Measurements from ENCODE around the gene LRP1B. TPM values are rescaled to one million over a fixed set of nuclear protein-coding genes. Genes with fewer than 3 reads are reported as not detected.

The LRP1B gene
- total RNA-seq, 1 donor from 2014 or later: not detected

GRCh38 chr2:140384946-140385345 is 1745.9 kb downstream of the LRP1B start:
- Mint-ChIP-seq H3K4me1 (ENCODE audit: low read depth) (no peaks in the 10 kb centered on the region), H3K9me3 (peaks cover 16% of the 10 kb centered on the region)
- intact Hi-C loops (cut with micrococcal nuclease): no loop called here

GRCh38 chr2:140383781-140384180 is 1747.0 kb downstream of the LRP1B start:
- intact Hi-C loops (cut with micrococcal nuclease): no loop called here
- DNase-seq (ENCODE audit: low spot score): no peak
- H3K4me1 Mint-ChIP-seq (ENCODE audit: low read depth): no peaks in the 10 kb centered on the region
- no peaks in the 10 kb centered on the region for H3K36me3 Mint-ChIP-seq (ENCODE audit: low read depth)
- no peak overlapping the region for H3K27ac Mint-ChIP-seq
- no peak overlapping the region for H3K4me3 Mint-ChIP-seq (ENCODE audit: low read depth)
- H3K9me3 Mint-ChIP-seq: peaks cover 18% of the 10 kb centered on the region
- no peaks in the 10 kb centered on the region for H3K27me3 Mint-ChIP-seq (ENCODE audit: low read depth)

More at GRCh38 chr2:140384946-140385345, 1745.9 kb downstream of the LRP1B start:
- H3K4me3 Mint-ChIP-seq (ENCODE audit: low read depth): no peak overlapping the region
- H3K27ac Mint-ChIP-seq: no peak overlapping the region
- H3K36me3 Mint-ChIP-seq (ENCODE audit: low read depth): no peaks in the 10 kb centered on the region
- H3K27me3 Mint-ChIP-seq (ENCODE audit: low read depth): no peaks in the 10 kb centered on the region
- no peak for DNase-seq (ENCODE audit: low spot score)

GRCh38 chr2:140376686-140377085 is 1754.1 kb downstream of the LRP1B start:
- no peaks in the 10 kb centered on the region for H3K27me3 Mint-ChIP-seq (ENCODE audit: low read depth)
- no peak for DNase-seq (ENCODE audit: low spot score)
- no peak overlapping the region for H3K27ac Mint-ChIP-seq
- intact Hi-C loops (cut with micrococcal nuclease): no loop called here
- no peaks in the 10 kb centered on the region for H3K4me1 Mint-ChIP-seq (ENCODE audit: low read depth)
- peaks cover 7% of the 10 kb centered on the region for H3K9me3 Mint-ChIP-seq
- no peaks in the 10 kb centered on the region for H3K36me3 Mint-ChIP-seq (ENCODE audit: low read depth)
- no peak overlapping the region for H3K4me3 Mint-ChIP-seq (ENCODE audit: low read depth)

GRCh38 chr2:140363131-140363530 is 1767.7 kb downstream of the LRP1B start:
- no peak overlapping the region for H3K27ac Mint-ChIP-seq
- intact Hi-C loops (cut with micrococcal nuclease): no loop called here
- no peak for DNase-seq (ENCODE audit: low spot score)
- H3K4me3 Mint-ChIP-seq (ENCODE audit: low read depth): no peak overlapping the region
- H3K36me3 Mint-ChIP-seq (ENCODE audit: low read depth): no peaks in the 10 kb centered on the region
- H3K27me3 Mint-ChIP-seq (ENCODE audit: low read depth): no peaks in the 10 kb centered on the region
- no peaks in the 10 kb centered on the region for H3K4me1 Mint-ChIP-seq (ENCODE audit: low read depth)
- H3K9me3 Mint-ChIP-seq: peaks cover 14% of the 10 kb centered on the region

GRCh38 chr2:140362361-140362760 is 1768.5 kb downstream of the LRP1B start:
- DNase-seq (ENCODE audit: low spot score): no peak
- intact Hi-C loops (cut with micrococcal nuclease): no loop called here
- no peak overlapping the region for H3K4me3 Mint-ChIP-seq (ENCODE audit: low read depth)
- no peak overlapping the region for H3K27ac Mint-ChIP-seq
- no peaks in the 10 kb centered on the region for H3K36me3 Mint-ChIP-seq (ENCODE audit: low read depth)
- H3K9me3 Mint-ChIP-seq: peaks cover 14% of the 10 kb centered on the region
- H3K27me3 Mint-ChIP-seq (ENCODE audit: low read depth): no peaks in the 10 kb centered on the region
- no peaks in the 10 kb centered on the region for H3K4me1 Mint-ChIP-seq (ENCODE audit: low read depth)

- H3K27me3 Mint-ChIP-seq (ENCODE audit: low read depth): no peaks in the 10 kb centered on the region
- H3K4me3 Mint-ChIP-seq (ENCODE audit: low read depth): no peak overlapping the region
- H3K36me3 Mint-ChIP-seq (ENCODE audit: low read depth): no peaks in the 10 kb centered on the region
- no peaks in the 10 kb centered on the region for H3K4me1 Mint-ChIP-seq (ENCODE audit: low read depth)
- DNase-seq (ENCODE audit: low spot score): no peak
- H3K27ac Mint-ChIP-seq: no peak overlapping the region
- no peaks in the 10 kb centered on the region for H3K9me3 Mint-ChIP-seq
- intact Hi-C loops (cut with micrococcal nuclease): no loop called here
These were observed 1771.6 kb downstream of the LRP1B start for GRCh38 chr2:140359056-140359771.

GRCh38 chr2:140356697-140357096 is 1774.1 kb downstream of the LRP1B start:
- no peaks in the 10 kb centered on the region for H3K27me3 Mint-ChIP-seq (ENCODE audit: low read depth)
- no peak for DNase-seq (ENCODE audit: low spot score)
- peaks cover 4% of the 10 kb centered on the region for H3K9me3 Mint-ChIP-seq
- H3K27ac Mint-ChIP-seq: no peak overlapping the region
- intact Hi-C loops (cut with micrococcal nuclease): no loop called here
- no peaks in the 10 kb centered on the region for H3K36me3 Mint-ChIP-seq (ENCODE audit: low read depth)
- no peaks in the 10 kb centered on the region for H3K4me1 Mint-ChIP-seq (ENCODE audit: low read depth)
- H3K4me3 Mint-ChIP-seq (ENCODE audit: low read depth): no peak overlapping the region

GRCh38 chr2:140355511-140356090 is 1775.2 kb downstream of the LRP1B start:
- Mint-ChIP-seq H3K9me3 (peaks cover 4% of the 10 kb centered on the region), H3K27ac (no peak overlapping the region), H3K27me3 (ENCODE audit: low read depth) (no peaks in the 10 kb centered on the region), H3K4me3 (ENCODE audit: low read depth) (no peak overlapping the region), H3K4me1 (ENCODE audit: low read depth) (no peaks in the 10 kb centered on the region), H3K36me3 (ENCODE audit: low read depth) (no peaks in the 10 kb centered on the region)
- intact Hi-C loops (cut with micrococcal nuclease): no loop called here
- no peak for DNase-seq (ENCODE audit: low spot score)

- intact Hi-C loops (cut with micrococcal nuclease): no loop called here
- no peaks in the 10 kb centered on the region for H3K4me1 Mint-ChIP-seq (ENCODE audit: low read depth)
- H3K4me3 Mint-ChIP-seq (ENCODE audit: low read depth): no peak overlapping the region
These were observed 1776.3 kb downstream of the LRP1B start for GRCh38 chr2:140354544-140354943.

GRCh38 chr2:140353541-140353940 is 1777.3 kb downstream of the LRP1B start:
- Mint-ChIP-seq H3K4me3 (ENCODE audit: low read depth) (no peak overlapping the region), H3K27me3 (ENCODE audit: low read depth) (no peaks in the 10 kb centered on the region), H3K27ac (no peak overlapping the region), H3K36me3 (ENCODE audit: low read depth) (no peaks in the 10 kb centered on the region), H3K4me1 (ENCODE audit: low read depth) (no peaks in the 10 kb centered on the region), H3K9me3 (peaks cover 4% of the 10 kb centered on the region)
- no peak for DNase-seq (ENCODE audit: low spot score)
- intact Hi-C loops (cut with micrococcal nuclease): no loop called here

More at GRCh38 chr2:140354544-140354943, 1776.3 kb downstream of the LRP1B start:
- Mint-ChIP-seq H3K9me3 (peaks cover 4% of the 10 kb centered on the region), H3K27me3 (ENCODE audit: low read depth) (no peaks in the 10 kb centered on the region), H3K36me3 (ENCODE audit: low read depth) (no peaks in the 10 kb centered on the region), H3K27ac (no peak overlapping the region)
- no peak for DNase-seq (ENCODE audit: low spot score)

GRCh38 chr2:140351692-140352091 is 1779.1 kb downstream of the LRP1B start:
- H3K27ac Mint-ChIP-seq: no peak overlapping the region
- no peaks in the 10 kb centered on the region for H3K36me3 Mint-ChIP-seq (ENCODE audit: low read depth)
- no peak overlapping the region for H3K4me3 Mint-ChIP-seq (ENCODE audit: low read depth)
- H3K4me1 Mint-ChIP-seq (ENCODE audit: low read depth): no peaks in the 10 kb centered on the region
- no peak for DNase-seq (ENCODE audit: low spot score)
- intact Hi-C loops (cut with micrococcal nuclease): no loop called here
- H3K9me3 Mint-ChIP-seq: peaks cover 8% of the 10 kb centered on the region
- H3K27me3 Mint-ChIP-seq (ENCODE audit: low read depth): no peaks in the 10 kb centered on the region

GRCh38 chr2:140349695-140350094 is 1781.1 kb downstream of the LRP1B start:
- DNase-seq (ENCODE audit: low spot score): no peak
- intact Hi-C loops (cut with micrococcal nuclease): no loop called here
- Mint-ChIP-seq H3K9me3 (peaks cover 8% of the 10 kb centered on the region), H3K27me3 (ENCODE audit: low read depth) (no peaks in the 10 kb centered on the region), H3K4me1 (ENCODE audit: low read depth) (no peaks in the 10 kb centered on the region), H3K36me3 (ENCODE audit: low read depth) (no peaks in the 10 kb centered on the region), H3K4me3 (ENCODE audit: low read depth) (no peak overlapping the region), H3K27ac (no peak overlapping the region)

GRCh38 chr2:140348826-140349225 is 1782.0 kb downstream of the LRP1B start:
- no peaks in the 10 kb centered on the region for H3K27me3 Mint-ChIP-seq (ENCODE audit: low read depth)
- intact Hi-C loops (cut with micrococcal nuclease): no loop called here
- DNase-seq (ENCODE audit: low spot score): no peak
- H3K36me3 Mint-ChIP-seq (ENCODE audit: low read depth): no peaks in the 10 kb centered on the region
- peaks cover 15% of the 10 kb centered on the region for H3K9me3 Mint-ChIP-seq
- H3K4me1 Mint-ChIP-seq (ENCODE audit: low read depth): no peaks in the 10 kb centered on the region
- no peak overlapping the region for H3K27ac Mint-ChIP-seq
- no peak overlapping the region for H3K4me3 Mint-ChIP-seq (ENCODE audit: low read depth)
